ENCODE results near the gene EXOC7. TPM values are rescaled to one million over a fixed set of nuclear protein-coding genes. Genes with fewer than 3 reads are reported as not detected.

The EXOC7 gene
- polyA plus RNA-seq, 1 donor (not counting 4 experiments of a cell fraction or from before 2014, with no cell fraction given) = 60.6 TPM

GRCh38 chr17:76142585-76143041 lies 39.0 kb upstream of the EXOC7 start:
- H3K27me3 ChIP-seq (ENCODE audit: control insufficient read depth, extremely low read depth, insufficient read depth, low read length) = peaks cover 48% of the 10 kb centered on the region

DNA sequence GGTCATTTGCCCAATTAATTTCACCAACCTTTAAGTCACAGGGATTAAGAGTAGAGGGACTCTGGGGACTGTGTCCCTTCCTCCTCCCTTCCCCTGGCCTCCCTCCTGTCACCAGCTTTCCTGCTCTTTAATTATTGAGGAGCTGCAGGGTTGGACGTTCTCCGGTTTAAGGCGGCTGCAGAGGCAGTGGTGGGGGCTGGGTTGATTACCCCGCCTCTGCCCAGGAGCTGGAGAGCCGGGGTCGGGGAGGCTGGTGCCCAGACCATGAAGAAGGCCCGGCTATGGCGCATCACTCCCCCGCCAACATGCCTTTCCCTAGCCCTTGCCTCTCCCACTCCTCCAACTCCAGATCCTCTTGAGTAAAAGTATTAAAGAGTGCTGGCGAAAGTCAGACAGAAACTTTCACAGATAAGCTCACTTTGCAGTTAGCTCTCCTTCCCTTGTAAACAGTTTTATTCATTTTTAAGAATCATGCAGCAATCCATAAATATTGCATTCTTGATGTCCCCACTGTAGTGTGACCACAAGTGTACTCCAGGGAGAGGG lies 38.5 kb upstream of the EXOC7 start:
- Histone ChIP-seq H3K36me3 (ENCODE audit: control insufficient read depth in 2 of 2, extremely low read depth in 1 of 2, insufficient read depth in 2 of 2, low read length in 2 of 2) (no peaks in the 10 kb centered on the region), H3K27ac (ENCODE audit: control insufficient read depth, insufficient read depth, low read length) (no peak overlapping the region), H3K9me3 (ENCODE audit: control insufficient read depth, low read depth, low read length) (no peaks in the 10 kb centered on the region), H4K20me1 (ENCODE audit: control insufficient read depth, extremely low read depth, insufficient read depth, low read length) (no peaks in the 10 kb centered on the region), H3K27me3 (ENCODE audit: control insufficient read depth, extremely low read depth, insufficient read depth, low read length) (peaks cover 51% of the 10 kb centered on the region), H3K9me1 (ENCODE audit: control insufficient read depth, extremely low read depth, insufficient read depth, low read length) (no peaks in the 10 kb centered on the region), H3K4me2 (ENCODE audit: control insufficient read depth, extremely low read depth, insufficient read depth, low read depth, low read length) (no peak overlapping the region), H3K79me2 (ENCODE audit: control insufficient read depth, insufficient read depth, low read length) (no peaks in the 10 kb centered on the region), H2AFZ (ENCODE audit: control insufficient read depth, low read length) (no peak overlapping the region), H3K4me1 (ENCODE audit: control insufficient read depth, extremely low read depth, insufficient read depth, low read length) (peaks cover 6% of the 10 kb centered on the region), H3K4me3 (ENCODE audit: control insufficient read depth in 2 of 3, extremely low read depth in 1 of 3, insufficient read depth in 2 of 3, low read depth in 1 of 3, low read length in 3 of 3) (no peak overlapping the region), H3K9ac (ENCODE audit: control insufficient read depth, extremely low read depth, insufficient read depth, low read length) (no peak overlapping the region)
- TF ChIP-seq CTCF (optimal IDR thresholded peaks at IDR 0.05 in 1 of 3, IDR thresholded peaks at IDR 0.05 in 1 of 3, conservative IDR thresholded peaks at IDR 0.05 in 1 of 3; ENCODE audit: extremely low read depth in 1 of 3, insufficient read depth in 2 of 3, low read length in 3 of 3) (no peak), EZH2 (IDR thresholded peaks at IDR 0.05; ENCODE audit: low read length) (no peak)
- DNase-seq (ENCODE audit: low read depth, low spot score) = no peak
- FAIRE-seq = no peak
- dilution Hi-C loops (cut with MboI; ENCODE audit: extremely low pct_ligation_motif_present, low sequenced_read_pairs) = no loop called here

More at GRCh38 chr17:76142585-76143041, 39.0 kb upstream of the EXOC7 start:
- TF ChIP-seq CTCF (optimal IDR thresholded peaks at IDR 0.05 in 1 of 3, IDR thresholded peaks at IDR 0.05 in 1 of 3, conservative IDR thresholded peaks at IDR 0.05 in 1 of 3; ENCODE audit: extremely low read depth in 1 of 3, insufficient read depth in 2 of 3, low read length in 3 of 3) (no peak), EZH2 (IDR thresholded peaks at IDR 0.05; ENCODE audit: low read length) (no peak)
- no peaks in the 10 kb centered on the region for H3K79me2 ChIP-seq (ENCODE audit: control insufficient read depth, insufficient read depth, low read length)
- H3K4me3 ChIP-seq (ENCODE audit: control insufficient read depth in 2 of 3, extremely low read depth in 1 of 3, insufficient read depth in 2 of 3, low read depth in 1 of 3, low read length in 3 of 3) = no peak overlapping the region
- FAIRE-seq (no peak), DNase-seq (ENCODE audit: low read depth, low spot score) (no peak)
- H3K36me3 ChIP-seq (ENCODE audit: control insufficient read depth in 2 of 2, extremely low read depth in 1 of 2, insufficient read depth in 2 of 2, low read length in 2 of 2) = no peaks in the 10 kb centered on the region
- no peak overlapping the region for H3K9ac ChIP-seq (ENCODE audit: control insufficient read depth, extremely low read depth, insufficient read depth, low read length)
- peaks cover 6% of the 10 kb centered on the region for H3K4me1 ChIP-seq (ENCODE audit: control insufficient read depth, extremely low read depth, insufficient read depth, low read length)
- dilution Hi-C loops (cut with MboI; ENCODE audit: extremely low pct_ligation_motif_present, low sequenced_read_pairs) = no loop called here
- no peaks in the 10 kb centered on the region for H3K9me1 ChIP-seq (ENCODE audit: control insufficient read depth, extremely low read depth, insufficient read depth, low read length)
- H2AFZ ChIP-seq (ENCODE audit: control insufficient read depth, low read length) = no peak overlapping the region
- H3K4me2 ChIP-seq (ENCODE audit: control insufficient read depth, extremely low read depth, insufficient read depth, low read depth, low read length) = no peak overlapping the region
- H4K20me1 ChIP-seq (ENCODE audit: control insufficient read depth, extremely low read depth, insufficient read depth, low read length) = no peaks in the 10 kb centered on the region
- H3K27ac ChIP-seq (ENCODE audit: control insufficient read depth, insufficient read depth, low read length) = no peak overlapping the region
- no peaks in the 10 kb centered on the region for H3K9me3 ChIP-seq (ENCODE audit: control insufficient read depth, low read depth, low read length)

All from keratinocyte (primary cell).